SK-N-SH (cell line): ENCODE measurements around the gene GAMT. TPM values are rescaled to one million over a fixed set of nuclear protein-coding genes. Genes with fewer than 3 reads are reported as not detected.

Experiments
- CTCF ChIA-PET: fragments of 300-600, 350-600 bp; formaldehyde crosslinking; extraction: SDS; loops from one replicate; lab custom pipeline; 2021; lab: Yijun Ruan, JAX
- POLR2A ChIA-PET: fragments of 350-600 bp; sonication (Branson Sonifier 250); formaldehyde crosslinking; extraction: SDS; loops from one replicate; lab custom pipeline; 2020; ENCODE audit warnings: antibody characterized with exemption, inconsistent platforms; lab: Yijun Ruan, JAX
- DNase-seq: peaks from one replicate; pipeline ENCODE4 v3.0.0; 2012
- H2AFZ ChIP-seq: fragments of 200-600 bp; sonication (generic); 2 replicates; pipeline ENCODE4 v1.8.1; 2016; ENCODE audit warnings: antibody characterized with exemption, mild to moderate bottlenecking, low read depth
- H3F3A ChIP-seq: fragments of 200-600 bp; sonication (generic); replicated peaks from 2 replicates; pipeline ENCODE3; 2016; ENCODE audit warnings: antibody characterized with exemption, mild to moderate bottlenecking; ENCODE audit not compliant: insufficient read depth
- H3K27ac ChIP-seq, 2 experiments: fragments of 200-500 bp in 1 of 2; fragments of 200-600 bp in 1 of 2; sonication (Bioruptor generic) in 1 of 2; sonication (generic), shearing (Covaris generic) in 1 of 2; 2 replicates each; pipeline versions ENCODE4 v1.5.1 to v1.6.1; 2014 to 2016; ENCODE audit warnings: low read depth in 2 of 2, inconsistent platforms in 1 of 2, low read length in 1 of 2, mild to moderate bottlenecking in 1 of 2, mixed read lengths in 1 of 2
- H3K27me3 ChIP-seq: fragments of 200-600 bp; sonication (generic), shearing (Covaris generic); 2 replicates; pipeline ENCODE4 v1.6.1; 2016; ENCODE audit warnings: mixed run types; ENCODE audit not compliant: insufficient read depth
- H3K36me3 ChIP-seq, 2 experiments: fragments of 200-500 bp in 1 of 2; fragments of 200-600 bp in 1 of 2; sonication (Bioruptor generic) in 1 of 2; sonication (generic) in 1 of 2; replicated peaks in 1 of 2; 2 replicates each; pipeline versions ENCODE3 to v1.5.1; 2014 to 2016; ENCODE audit warnings: low read length in 1 of 2, mild to moderate bottlenecking in 1 of 2; ENCODE audit not compliant: insufficient read depth in 2 of 2, control insufficient read depth in 1 of 2
- H3K4me1 ChIP-seq, 2 experiments: fragments of 200-500 bp in 1 of 2; fragments of 200-600 bp in 1 of 2; sonication (Bioruptor generic) in 1 of 2; sonication (generic), shearing (Covaris generic) in 1 of 2; 2 replicates each; pipeline versions ENCODE4 v1.5.1 to v1.6.1; 2014 to 2016; ENCODE audit warnings: low read depth in 1 of 2, low read length in 1 of 2, mixed run types in 1 of 2; ENCODE audit not compliant: insufficient read depth in 2 of 2, control insufficient read depth in 1 of 2
- H3K4me2 ChIP-seq: fragments of 200-600 bp; sonication (generic), shearing (Covaris generic); 2 replicates; pipeline ENCODE4 v1.6.1; 2017; ENCODE audit warnings: mixed run types
- H3K4me3 ChIP-seq, 2 experiments: fragments of 200-500 bp in 1 of 2; fragments of 200-600 bp in 1 of 2; sonication (Bioruptor generic) in 1 of 2; sonication (generic), shearing (Covaris generic) in 1 of 2; 2 replicates each; pipeline versions ENCODE4 v1.5.1 to v1.8.1; 2014 to 2016; ENCODE audit warnings: low read depth in 2 of 2, inconsistent platforms in 1 of 2, low read length in 1 of 2, mild to moderate bottlenecking in 1 of 2, mixed read lengths in 1 of 2, moderate library complexity in 1 of 2
- H3K79me2 ChIP-seq: fragments of 200-600 bp; sonication (generic); 2 replicates; pipeline ENCODE4 v1.8.1; 2017; ENCODE audit warnings: mild to moderate bottlenecking; ENCODE audit not compliant: insufficient read depth
- H3K9ac ChIP-seq: fragments of 200-600 bp; sonication (generic); 2 replicates; pipeline ENCODE4 v1.6.1; 2017; ENCODE audit warnings: mixed run types
- H3K9me2 ChIP-seq: fragments of 200-600 bp; sonication (generic); 2 replicates; pipeline ENCODE4 v1.6.1; 2017; ENCODE audit warnings: mixed run types
- H3K9me3 ChIP-seq: fragments of 200-600 bp; sonication (generic); 2 replicates; pipeline ENCODE4 v1.6.1; 2017; ENCODE audit warnings: mixed run types, mild to moderate bottlenecking, moderate library complexity
- H4K20me1 ChIP-seq: fragments of 200-600 bp; sonication (generic); 2 replicates; pipeline ENCODE4 v1.6.1; 2017; ENCODE audit warnings: mild to moderate bottlenecking, mixed run types; ENCODE audit not compliant: insufficient read depth
- ELF1 ChIP-seq: IDR thresholded peaks from 2 replicates; pipeline ENCODE4 v1.4.0; 2012
- FOXM1 ChIP-seq: IDR thresholded peaks from 2 replicates; pipeline ENCODE4 v1.4.0; 2012; ENCODE audit warnings: low read depth, mild to moderate bottlenecking
- JUND ChIP-seq: IDR thresholded peaks from 2 replicates; pipeline ENCODE4 v1.4.0; 2012
- NFIC ChIP-seq: IDR thresholded peaks from 2 replicates; pipeline ENCODE4 v1.4.0; 2012; ENCODE audit warnings: borderline replicate concordance
- NRF1 ChIP-seq: IDR thresholded peaks from 2 replicates; pipeline ENCODE4 v1.6.1; 2012; ENCODE audit warnings: low read depth, mild to moderate bottlenecking, low read length
- POLR2AphosphoS5 ChIP-seq: IDR thresholded peaks from 2 replicates; pipeline ENCODE4 v1.6.1; 2012; ENCODE audit warnings: low read depth, low read length
- RFX5 ChIP-seq: IDR thresholded peaks from 2 replicates; pipeline ENCODE4 v1.6.1; 2012; ENCODE audit warnings: mild to moderate bottlenecking, improper control_type of control experiment, low read length
- RXRA ChIP-seq: IDR thresholded peaks from 2 replicates; pipeline ENCODE4 v1.4.0; 2012; ENCODE audit warnings: low read depth, mild to moderate bottlenecking, borderline replicate concordance
- TCF12 ChIP-seq: IDR thresholded peaks from 2 replicates; pipeline ENCODE4 v1.4.0; 2012
- TEAD4 ChIP-seq: IDR thresholded peaks from 2 replicates; pipeline ENCODE4 v1.4.0; 2012; ENCODE audit warnings: mild to moderate bottlenecking, borderline replicate concordance; ENCODE audit not compliant: insufficient read depth
- YY1 ChIP-seq: IDR thresholded peaks from 2 replicates; pipeline ENCODE4 v1.4.0; 2012; ENCODE audit warnings: low read depth, mild to moderate bottlenecking
- WGBS: methylation state at CpG from one replicate; pipeline ENCODE4 v1.1.6; 2017; ENCODE audit warnings: low lambda C conversion rate; 5-methylcytosine and 5-hydroxymethylcytosine counted together
- polyA plus RNA-seq, 3 experiments: library from polyadenylated mRNA; depleted of rRNA; stranded (reverse); fragments of >200 nt; gene quantifications; 2 replicates each; pipeline ENCODE4 v1.2.3, GENCODE V29; 2012
- TF ChIP-seq, protein P1 (sequence below): IDR thresholded peaks from 2 replicates; pipeline ENCODE4 v1.6.1; 2012; ENCODE audit warnings: mild to moderate bottlenecking, low read depth, low read length, moderate library complexity
- TF ChIP-seq, protein P2 (sequence below): fragments of 150-350 bp; IDR thresholded peaks from 2 replicates; pipeline ENCODE4 v1.6.1; 2017; ENCODE audit warnings: antibody characterized with exemption, low read length, low read depth, borderline replicate concordance
- TF ChIP-seq, protein P3 (sequence below): fragments of 200-600 bp; sonication (generic); IDR thresholded peaks from 2 replicates; pipeline ENCODE4 v1.6.1; 2017; ENCODE audit warnings: antibody characterized with exemption, mild to moderate bottlenecking, moderate library complexity

Gene GAMT
- polyA plus RNA-seq, 1 of the 3 experiments (the other 2 are of a cell fraction) = 85.3 TPM

DNA sequence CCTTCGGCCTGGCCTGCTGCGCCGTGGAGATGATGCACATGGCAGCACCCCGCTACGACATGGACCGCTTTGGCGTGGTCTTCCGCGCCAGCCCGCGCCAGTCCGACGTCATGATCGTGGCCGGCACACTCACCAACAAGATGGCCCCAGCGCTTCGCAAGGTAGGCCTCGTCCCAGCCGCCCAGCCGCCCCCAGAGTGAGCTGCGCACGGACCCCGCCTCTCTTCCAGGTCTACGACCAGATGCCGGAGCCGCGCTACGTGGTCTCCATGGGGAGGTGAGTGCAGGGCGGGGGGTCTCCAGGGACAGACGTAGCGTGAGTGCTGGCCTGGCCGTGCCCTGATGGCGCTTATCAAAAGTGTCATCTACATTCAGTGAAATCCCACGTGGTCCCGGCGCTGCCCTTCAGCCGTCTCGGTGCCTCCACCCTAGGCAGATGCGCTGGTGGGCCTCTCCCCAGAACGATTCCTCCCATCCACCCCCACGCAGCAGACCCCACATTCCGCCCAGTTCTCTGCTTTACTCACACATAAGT is 10.4 kb downstream of the GAMT start:
- no peaks in the 10 kb centered on the region for H3K9me3 ChIP-seq
- no peaks in the 10 kb centered on the region for H4K20me1 ChIP-seq
- ChIA-PET POLR2A (no interaction called here), CTCF (interaction anchor here (1.4 kb wide), 1 partner anchor 75 kb away, joined by 3 read pairs; no protein-coding TSS in a partner anchor)
- H3K4me2 ChIP-seq = no peak overlapping the region
- no peaks in the 10 kb centered on the region; the same call in 1 of the 2 replicates for H3K79me2 ChIP-seq
- no peaks in the 10 kb centered on the region for H3K9me2 ChIP-seq
- no peak overlapping the region for H3K9ac ChIP-seq
- DNase-seq = no peak
- H3K27me3 ChIP-seq = no peaks in the 10 kb centered on the region
- no peaks in the 10 kb centered on the region; a peak in 1 of 4 replicates for H3K4me1 ChIP-seq
- WGBS = 96% methylated on average over 34 of the region's 42 CpGs
- H3K36me3 ChIP-seq = peaks cover 0 to 15% of the 10 kb centered on the region in 2 experiments
- peaks cover 4% of the 10 kb centered on the region for H3F3A ChIP-seq
- no peak overlapping the region for H3K27ac ChIP-seq
- H2AFZ ChIP-seq = no peak overlapping the region
- H3K4me3 ChIP-seq = no peak overlapping the region
- TF ChIP-seq JUND = no peak
- TF ChIP-seq, protein P1, sequence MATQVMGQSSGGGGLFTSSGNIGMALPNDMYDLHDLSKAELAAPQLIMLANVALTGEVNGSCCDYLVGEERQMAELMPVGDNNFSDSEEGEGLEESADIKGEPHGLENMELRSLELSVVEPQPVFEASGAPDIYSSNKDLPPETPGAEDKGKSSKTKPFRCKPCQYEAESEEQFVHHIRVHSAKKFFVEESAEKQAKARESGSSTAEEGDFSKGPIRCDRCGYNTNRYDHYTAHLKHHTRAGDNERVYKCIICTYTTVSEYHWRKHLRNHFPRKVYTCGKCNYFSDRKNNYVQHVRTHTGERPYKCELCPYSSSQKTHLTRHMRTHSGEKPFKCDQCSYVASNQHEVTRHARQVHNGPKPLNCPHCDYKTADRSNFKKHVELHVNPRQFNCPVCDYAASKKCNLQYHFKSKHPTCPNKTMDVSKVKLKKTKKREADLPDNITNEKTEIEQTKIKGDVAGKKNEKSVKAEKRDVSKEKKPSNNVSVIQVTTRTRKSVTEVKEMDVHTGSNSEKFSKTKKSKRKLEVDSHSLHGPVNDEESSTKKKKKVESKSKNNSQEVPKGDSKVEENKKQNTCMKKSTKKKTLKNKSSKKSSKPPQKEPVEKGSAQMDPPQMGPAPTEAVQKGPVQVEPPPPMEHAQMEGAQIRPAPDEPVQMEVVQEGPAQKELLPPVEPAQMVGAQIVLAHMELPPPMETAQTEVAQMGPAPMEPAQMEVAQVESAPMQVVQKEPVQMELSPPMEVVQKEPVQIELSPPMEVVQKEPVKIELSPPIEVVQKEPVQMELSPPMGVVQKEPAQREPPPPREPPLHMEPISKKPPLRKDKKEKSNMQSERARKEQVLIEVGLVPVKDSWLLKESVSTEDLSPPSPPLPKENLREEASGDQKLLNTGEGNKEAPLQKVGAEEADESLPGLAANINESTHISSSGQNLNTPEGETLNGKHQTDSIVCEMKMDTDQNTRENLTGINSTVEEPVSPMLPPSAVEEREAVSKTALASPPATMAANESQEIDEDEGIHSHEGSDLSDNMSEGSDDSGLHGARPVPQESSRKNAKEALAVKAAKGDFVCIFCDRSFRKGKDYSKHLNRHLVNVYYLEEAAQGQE = no peak
- TF ChIP-seq TEAD4 = no peak
- no peak for TF ChIP-seq YY1
- TF ChIP-seq NRF1 = no peak
- TF ChIP-seq TCF12 = no peak
- no peak for TF ChIP-seq POLR2AphosphoS5
- no peak for TF ChIP-seq RFX5
- no peak for TF ChIP-seq NFIC
- no peak for TF ChIP-seq ELF1
- no peak for TF ChIP-seq RXRA

DNA sequence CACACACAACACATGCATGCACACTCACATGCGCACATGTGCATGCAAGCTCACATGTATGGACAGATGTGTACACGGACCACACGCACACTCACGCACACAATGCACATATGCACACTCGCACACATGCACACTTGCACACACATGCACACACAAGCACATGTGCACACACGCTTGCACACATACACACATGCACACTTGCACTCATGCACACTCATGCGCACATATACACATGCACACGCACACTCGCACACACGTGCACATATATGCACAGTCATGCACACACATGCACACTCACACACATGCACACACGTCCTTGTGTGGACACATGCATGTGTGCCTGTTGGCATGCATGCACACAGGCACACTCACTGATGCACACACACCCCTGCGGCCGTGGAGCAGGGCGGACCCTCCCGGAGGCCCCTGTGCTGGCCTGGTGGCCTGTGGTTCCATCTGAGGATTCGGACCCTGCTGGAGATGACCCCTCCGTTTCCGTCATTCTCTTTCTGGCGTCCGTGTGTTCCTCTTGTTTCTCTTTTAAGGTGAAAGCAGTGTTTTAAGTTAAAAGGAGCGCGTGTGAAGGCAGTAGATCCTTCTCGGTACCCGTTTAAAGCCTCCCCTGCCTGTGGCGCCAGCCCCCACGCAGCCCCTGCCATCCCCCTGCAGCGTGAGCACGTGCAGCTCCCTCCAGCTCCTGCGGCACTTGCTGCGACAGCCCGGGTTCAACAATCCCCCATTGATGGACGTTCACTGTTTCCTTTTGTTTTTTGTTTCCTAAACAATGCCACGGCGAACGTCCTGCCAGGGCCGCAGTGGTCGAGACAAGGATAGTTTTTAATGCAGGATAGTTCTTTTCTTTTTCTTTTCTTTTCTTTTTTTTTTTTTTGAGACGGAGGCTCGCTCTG is 12.1 kb downstream of the GAMT start:
- POLR2A ChIA-PET = no interaction called here
- peaks cover 7% of the 10 kb centered on the region for H3F3A ChIP-seq
- H3K9ac ChIP-seq = no peak overlapping the region
- no peaks in the 10 kb centered on the region for H3K27me3 ChIP-seq
- no peak overlapping the region for H3K4me3 ChIP-seq
- peaks cover 0 to 15% of the 10 kb centered on the region in 2 experiments for H3K36me3 ChIP-seq
- no peak for DNase-seq
- H4K20me1 ChIP-seq = no peaks in the 10 kb centered on the region
- H2AFZ ChIP-seq = no peak overlapping the region
- CTCF ChIA-PET = no interaction called here
- no peaks in the 10 kb centered on the region for H3K9me3 ChIP-seq
- H3K4me2 ChIP-seq = no peak overlapping the region
- no peaks in the 10 kb centered on the region for H3K9me2 ChIP-seq
- peaks cover 14% of the 10 kb centered on the region for H3K79me2 ChIP-seq
- H3K27ac ChIP-seq = no peak overlapping the region
- H3K4me1 ChIP-seq = peaks cover 0 to 5% of the 10 kb centered on the region in 2 experiments; a peak in 1 of 4 replicates
- 93% methylated on average over 38 of the region's 39 CpGs for WGBS
- TF ChIP-seq, protein P1 = no peak
- no peak for TF ChIP-seq TCF12
- TF ChIP-seq, protein P2, sequence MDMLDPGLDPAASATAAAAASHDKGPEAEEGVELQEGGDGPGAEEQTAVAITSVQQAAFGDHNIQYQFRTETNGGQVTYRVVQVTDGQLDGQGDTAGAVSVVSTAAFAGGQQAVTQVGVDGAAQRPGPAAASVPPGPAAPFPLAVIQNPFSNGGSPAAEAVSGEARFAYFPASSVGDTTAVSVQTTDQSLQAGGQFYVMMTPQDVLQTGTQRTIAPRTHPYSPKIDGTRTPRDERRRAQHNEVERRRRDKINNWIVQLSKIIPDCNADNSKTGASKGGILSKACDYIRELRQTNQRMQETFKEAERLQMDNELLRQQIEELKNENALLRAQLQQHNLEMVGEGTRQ = no peak
- TF ChIP-seq YY1 = no peak
- TF ChIP-seq FOXM1 = no peak
- TF ChIP-seq, protein P3, sequence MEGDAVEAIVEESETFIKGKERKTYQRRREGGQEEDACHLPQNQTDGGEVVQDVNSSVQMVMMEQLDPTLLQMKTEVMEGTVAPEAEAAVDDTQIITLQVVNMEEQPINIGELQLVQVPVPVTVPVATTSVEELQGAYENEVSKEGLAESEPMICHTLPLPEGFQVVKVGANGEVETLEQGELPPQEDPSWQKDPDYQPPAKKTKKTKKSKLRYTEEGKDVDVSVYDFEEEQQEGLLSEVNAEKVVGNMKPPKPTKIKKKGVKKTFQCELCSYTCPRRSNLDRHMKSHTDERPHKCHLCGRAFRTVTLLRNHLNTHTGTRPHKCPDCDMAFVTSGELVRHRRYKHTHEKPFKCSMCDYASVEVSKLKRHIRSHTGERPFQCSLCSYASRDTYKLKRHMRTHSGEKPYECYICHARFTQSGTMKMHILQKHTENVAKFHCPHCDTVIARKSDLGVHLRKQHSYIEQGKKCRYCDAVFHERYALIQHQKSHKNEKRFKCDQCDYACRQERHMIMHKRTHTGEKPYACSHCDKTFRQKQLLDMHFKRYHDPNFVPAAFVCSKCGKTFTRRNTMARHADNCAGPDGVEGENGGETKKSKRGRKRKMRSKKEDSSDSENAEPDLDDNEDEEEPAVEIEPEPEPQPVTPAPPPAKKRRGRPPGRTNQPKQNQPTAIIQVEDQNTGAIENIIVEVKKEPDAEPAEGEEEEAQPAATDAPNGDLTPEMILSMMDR = no peak
